Immature natural killer cell (primary cell): ENCODE data around the gene CMA1. TPM values are rescaled to one million over a fixed set of nuclear protein-coding genes. Genes with fewer than 3 reads are reported as not detected.
A peak's percentile ranks its signal among the peaks of the same experiment; 100 is the strongest.
"Not testable (repeated sequence)": the region's sequence is repeated elsewhere in the genome, so short reads cannot be mapped to it uniquely, and the experiment has no call there.

Source experiments
- DNase-seq, 3 donors: peaks; one replicate each; pipeline ENCODE4 v3.0.0; 2022; ENCODE audit warnings: mixed read lengths in 1 of 3
- H3K27ac Mint-ChIP-seq, 6 donors: one replicate each; pipeline ENCODE4 v1.8.0; 2020; ENCODE audit warnings: mixed read lengths in 6 of 6, mild to moderate bottlenecking in 5 of 6, inconsistent platforms in 4 of 6, moderate library complexity in 3 of 6
- H3K27me3 Mint-ChIP-seq, 3 donors: one replicate each; pipeline ENCODE4 v1.8.0; 2020 to 2021; ENCODE audit warnings: low read depth in 3 of 3, mild to moderate bottlenecking in 3 of 3, mixed read lengths in 3 of 3, moderate library complexity in 3 of 3, inconsistent platforms in 1 of 3
- H3K36me3 Mint-ChIP-seq, 3 donors: one replicate each; pipeline ENCODE4 v1.8.0; 2020; ENCODE audit warnings: mixed read lengths in 3 of 3, inconsistent platforms in 2 of 3, mild to moderate bottlenecking in 2 of 3
- H3K4me1 Mint-ChIP-seq, 2 donors: one replicate each; pipeline ENCODE4 v1.8.0; 2020; ENCODE audit warnings: inconsistent platforms in 2 of 2, mild to moderate bottlenecking in 2 of 2, mixed read lengths in 2 of 2, moderate library complexity in 1 of 2
- H3K4me3 Mint-ChIP-seq, 5 donors: one replicate each; pipeline ENCODE4 v1.8.0; 2020; ENCODE audit warnings: mild to moderate bottlenecking in 5 of 5, mixed read lengths in 5 of 5, inconsistent platforms in 3 of 5, moderate library complexity in 3 of 5
- H3K9me3 Mint-ChIP-seq, 6 donors: one replicate each; pipeline ENCODE4 v1.8.0; 2020; ENCODE audit warnings: mild to moderate bottlenecking in 6 of 6, mixed read lengths in 6 of 6, inconsistent platforms in 4 of 6, moderate library complexity in 3 of 6
- polyA plus RNA-seq, 3 donors: library from polyadenylated mRNA; unstranded; fragments of 300-500 nt; fragmentation: Illumina TruSeq; gene quantifications; one replicate each; pipeline ENCODE4 v1.2.3, GENCODE V29; 2021

The CMA1 gene
- polyA plus RNA-seq = not detected

- H3K36me3 Mint-ChIP-seq = no peaks in the 10 kb centered on the region
- H3K27ac Mint-ChIP-seq = peak within 1 kb of the TSS in 1 of 6 donors; percentile 31
- no peak within 1 kb of the TSS for H3K4me3 Mint-ChIP-seq
- H3K27me3 Mint-ChIP-seq = peaks cover 0 to 17% (median 0%) of the 10 kb centered on the region in 3 donors
- no peaks in the 10 kb centered on the region for H3K4me1 Mint-ChIP-seq
- no peaks in the 10 kb centered on the region for H3K9me3 Mint-ChIP-seq
- DNase-seq = no peak
These were observed at the start of gene CMA1 for GRCh38 chr14:24508155-24508840. Gene CMA1 (minus strand): TSS chr14:24508265. CDS start chr14:24508235, 30 bp downstream.

GRCh38 chr14:24556756-24557155, 48.7 kb upstream of the CMA1 start:
- no peak for DNase-seq
- H3K36me3 Mint-ChIP-seq = no peaks in the 10 kb centered on the region
- no peak overlapping the region for H3K4me3 Mint-ChIP-seq
- H3K4me1 Mint-ChIP-seq = no peaks in the 10 kb centered on the region
- H3K9me3 Mint-ChIP-seq = peaks cover 0 to 5% (median 0%) of the 10 kb centered on the region in 6 donors
- no peak overlapping the region for H3K27ac Mint-ChIP-seq
- peaks cover 0 to 3% (median 0%) of the 10 kb centered on the region in 3 donors for H3K27me3 Mint-ChIP-seq

DNA sequence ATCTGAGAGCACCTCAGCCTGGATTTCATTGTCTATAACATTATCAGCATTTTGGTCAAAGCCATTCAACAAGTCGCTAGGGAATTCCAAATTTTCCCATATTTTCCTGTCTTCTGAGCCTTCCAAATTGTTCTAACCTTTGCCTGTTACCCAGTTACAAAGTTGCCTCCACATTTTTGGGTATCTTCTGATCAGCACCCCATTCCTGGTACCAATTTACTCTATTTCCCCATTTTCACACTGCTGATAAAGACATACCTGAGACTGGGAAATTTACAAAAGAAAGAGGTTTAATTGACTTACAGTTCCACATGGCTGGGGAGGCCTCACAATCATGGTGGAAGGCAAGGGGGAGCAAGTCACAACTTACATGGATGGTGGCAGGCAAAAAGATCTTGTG, 41.0 kb upstream of the CMA1 start:
- H3K4me3 Mint-ChIP-seq, H3K4me1 Mint-ChIP-seq, DNase-seq, H3K27me3 Mint-ChIP-seq, H3K27ac Mint-ChIP-seq: not testable (repeated sequence)
- peaks cover 17 to 60% (median 28%) of the 10 kb centered on the region in 6 donors for H3K9me3 Mint-ChIP-seq
- H3K36me3 Mint-ChIP-seq = peaks cover 17 to 19% (median 17%) of the 10 kb centered on the region in 3 donors

DNA sequence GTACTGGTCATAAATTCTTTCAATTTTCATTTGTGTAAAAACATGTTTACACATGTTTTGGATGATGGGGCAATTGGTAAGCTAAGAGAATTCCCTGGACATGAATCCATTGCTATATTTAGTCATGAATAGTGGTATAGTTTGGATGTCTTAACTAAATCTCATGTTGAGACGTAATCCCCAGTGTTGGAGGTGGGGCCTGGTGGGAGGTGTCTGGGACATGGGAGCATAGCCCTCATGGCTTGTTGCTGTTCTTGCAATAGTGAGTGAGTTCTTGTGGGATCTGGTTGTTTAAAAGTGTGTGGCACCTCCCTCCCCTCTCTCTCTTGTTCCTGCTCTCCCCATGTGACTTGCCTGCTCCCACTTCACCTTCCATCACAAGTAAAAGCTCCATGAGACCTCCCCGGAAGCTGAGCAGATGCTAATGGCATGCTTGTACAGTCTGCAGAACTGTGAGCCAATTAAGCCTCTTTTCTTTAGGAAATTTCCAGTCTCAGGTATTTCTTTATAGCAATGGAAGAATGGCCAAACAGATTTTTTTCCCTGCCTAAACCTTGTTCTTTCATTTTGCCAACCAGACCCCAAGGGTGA, 34.4 kb upstream of the CMA1 start:
- no peak for DNase-seq
- Mint-ChIP-seq H3K27me3 (peaks cover 2 to 13% (median 6%) of the 10 kb centered on the region in 3 donors), H3K4me1 (peaks cover 4 to 9% of the 10 kb centered on the region in 2 donors), H3K36me3 (peaks cover 3 to 12% (median 10%) of the 10 kb centered on the region in 3 donors), H3K4me3 (no peak overlapping the region), H3K9me3 (peaks cover 10 to 37% (median 15%) of the 10 kb centered on the region in 6 donors), H3K27ac (no peak overlapping the region)

DNA sequence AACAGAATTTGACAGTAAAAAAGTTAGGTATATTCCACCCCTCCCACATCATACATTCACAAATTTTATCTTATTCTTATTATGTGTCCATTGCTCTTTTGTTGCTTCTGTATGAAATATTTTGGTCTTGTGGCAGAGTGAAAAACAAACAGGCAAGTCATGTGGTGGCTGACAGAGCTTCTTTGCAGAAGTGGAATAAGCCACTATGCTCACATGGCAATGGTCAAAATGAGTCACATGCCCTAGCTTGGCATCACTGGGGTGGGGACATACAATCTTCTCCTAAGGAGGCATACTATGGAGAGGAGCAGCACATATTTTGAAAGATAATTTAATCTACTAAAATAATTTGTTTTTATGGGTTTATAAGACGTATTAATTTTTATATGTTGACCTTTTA, 27.7 kb upstream of the CMA1 start:
- DNase-seq = peak; percentile 5 to 11 (median 7)
- H3K9me3 Mint-ChIP-seq = peaks cover 0 to 3% (median 0%) of the 10 kb centered on the region in 6 donors
- H3K4me1 Mint-ChIP-seq = peaks cover 17 to 25% of the 10 kb centered on the region in 2 donors
- peaks cover 0 to 4% (median 0%) of the 10 kb centered on the region in 3 donors for H3K36me3 Mint-ChIP-seq
- no peak overlapping the region for H3K4me3 Mint-ChIP-seq
- peaks cover 1 to 9% (median 2%) of the 10 kb centered on the region in 3 donors for H3K27me3 Mint-ChIP-seq
- H3K27ac Mint-ChIP-seq = peak overlapping the region in 1 of 6 donors; percentile 28

- H3K27ac Mint-ChIP-seq = peak overlapping the region in 2 of 6 donors; percentile 23 to 54
- H3K36me3 Mint-ChIP-seq = peaks cover 0 to 2% (median 0%) of the 10 kb centered on the region in 3 donors
- DNase-seq = no peak
- H3K4me3 Mint-ChIP-seq = no peak overlapping the region
- H3K4me1 Mint-ChIP-seq = peaks cover 15 to 20% of the 10 kb centered on the region in 2 donors
- H3K9me3 Mint-ChIP-seq = peaks cover 0 to 3% (median 0%) of the 10 kb centered on the region in 6 donors
- peaks cover 1 to 9% (median 2%) of the 10 kb centered on the region in 3 donors for H3K27me3 Mint-ChIP-seq
These were observed 26.2 kb upstream of the CMA1 start for GRCh38 chr14:24534286-24534685.

GRCh38 chr14:24525877-24526620, 18.0 kb upstream of the CMA1 start:
- H3K27me3 Mint-ChIP-seq, H3K4me3 Mint-ChIP-seq, H3K4me1 Mint-ChIP-seq, H3K27ac Mint-ChIP-seq, H3K9me3 Mint-ChIP-seq, H3K36me3 Mint-ChIP-seq, DNase-seq: not testable (repeated sequence)

DNA sequence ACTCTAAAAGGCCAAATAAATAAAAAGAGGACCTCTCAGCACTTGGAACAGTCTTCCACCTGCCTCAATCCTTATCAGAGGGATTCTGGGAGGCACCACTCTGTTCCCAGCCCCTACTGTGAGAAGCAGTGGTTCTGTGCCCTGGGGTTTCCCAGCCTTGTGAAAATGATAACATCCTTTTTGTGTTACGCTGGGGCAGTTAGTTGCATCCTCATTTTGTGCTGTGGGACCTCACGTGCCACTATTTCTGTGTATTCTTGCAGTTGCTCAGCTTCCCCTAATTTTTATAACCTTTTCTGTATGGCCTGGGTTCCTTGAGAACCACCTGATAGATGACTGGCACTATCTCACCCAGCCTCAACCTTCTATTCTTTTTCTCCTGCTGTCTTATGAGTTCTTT, 10.8 kb upstream of the CMA1 start:
- Mint-ChIP-seq H3K36me3 (no peaks in the 10 kb centered on the region), H3K27ac (no peak overlapping the region), H3K4me1 (no peaks in the 10 kb centered on the region), H3K4me3 (no peak overlapping the region), H3K9me3 (peaks cover 0 to 2% (median 0%) of the 10 kb centered on the region in 6 donors), H3K27me3 (peaks cover 3 to 5% (median 4%) of the 10 kb centered on the region in 3 donors)
- no peak for DNase-seq

DNA sequence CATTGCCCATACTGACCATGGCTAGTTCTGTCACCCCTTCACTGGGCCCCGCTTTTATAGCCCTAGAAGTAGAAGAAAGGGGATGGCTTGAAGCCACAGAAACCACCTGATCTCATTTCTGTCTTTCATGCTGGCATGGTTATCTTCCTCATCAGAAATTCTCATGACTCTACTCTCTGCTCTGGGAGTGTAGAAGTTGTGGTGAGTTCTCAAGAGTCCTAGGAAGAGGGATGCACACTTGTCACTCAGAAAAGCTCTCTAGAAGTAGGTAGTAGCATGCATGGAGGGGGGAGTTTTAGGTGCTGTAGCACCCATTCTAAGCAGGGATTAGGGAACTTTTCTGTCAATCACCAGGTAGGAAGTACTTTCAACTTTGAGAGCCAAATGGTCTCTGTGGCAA, 6.1 kb upstream of the CMA1 start:
- Mint-ChIP-seq H3K9me3 (peaks cover 0 to 2% (median 0%) of the 10 kb centered on the region in 6 donors), H3K27ac (no peak overlapping the region), H3K27me3 (peaks cover 0 to 13% (median 2%) of the 10 kb centered on the region in 3 donors), H3K4me3 (no peak overlapping the region), H3K36me3 (no peaks in the 10 kb centered on the region), H3K4me1 (no peaks in the 10 kb centered on the region)
- DNase-seq = no peak

- H3K4me1 Mint-ChIP-seq = no peaks in the 10 kb centered on the region
- H3K4me3 Mint-ChIP-seq = no peak overlapping the region
- no peak for DNase-seq
- peaks cover 0 to 13% (median 0%) of the 10 kb centered on the region in 3 donors for H3K27me3 Mint-ChIP-seq
- no peaks in the 10 kb centered on the region for H3K36me3 Mint-ChIP-seq
- H3K27ac Mint-ChIP-seq = no peak overlapping the region
- H3K9me3 Mint-ChIP-seq = peaks cover 0 to 2% (median 0%) of the 10 kb centered on the region in 6 donors
These were observed 4.9 kb upstream of the CMA1 start for GRCh38 chr14:24513009-24513408.

GRCh38 chr14:24506443-24506842, 1.6 kb downstream of the CMA1 start:
- no peak for DNase-seq
- H3K4me1 Mint-ChIP-seq = no peaks in the 10 kb centered on the region
- H3K27ac Mint-ChIP-seq = no peak overlapping the region
- no peak overlapping the region for H3K4me3 Mint-ChIP-seq
- no peaks in the 10 kb centered on the region for H3K9me3 Mint-ChIP-seq
- H3K27me3 Mint-ChIP-seq = peaks cover 0 to 8% (median 0%) of the 10 kb centered on the region in 3 donors
- peaks cover 0 to 3% (median 0%) of the 10 kb centered on the region in 3 donors for H3K36me3 Mint-ChIP-seq

- peaks cover 0 to 8% (median 0%) of the 10 kb centered on the region in 3 donors for H3K27me3 Mint-ChIP-seq
- H3K27ac Mint-ChIP-seq = no peak overlapping the region
- H3K4me1 Mint-ChIP-seq = no peaks in the 10 kb centered on the region
These were observed 3.6 kb downstream of the CMA1 start for GRCh38 chr14:24504425-24504950.

DNA sequence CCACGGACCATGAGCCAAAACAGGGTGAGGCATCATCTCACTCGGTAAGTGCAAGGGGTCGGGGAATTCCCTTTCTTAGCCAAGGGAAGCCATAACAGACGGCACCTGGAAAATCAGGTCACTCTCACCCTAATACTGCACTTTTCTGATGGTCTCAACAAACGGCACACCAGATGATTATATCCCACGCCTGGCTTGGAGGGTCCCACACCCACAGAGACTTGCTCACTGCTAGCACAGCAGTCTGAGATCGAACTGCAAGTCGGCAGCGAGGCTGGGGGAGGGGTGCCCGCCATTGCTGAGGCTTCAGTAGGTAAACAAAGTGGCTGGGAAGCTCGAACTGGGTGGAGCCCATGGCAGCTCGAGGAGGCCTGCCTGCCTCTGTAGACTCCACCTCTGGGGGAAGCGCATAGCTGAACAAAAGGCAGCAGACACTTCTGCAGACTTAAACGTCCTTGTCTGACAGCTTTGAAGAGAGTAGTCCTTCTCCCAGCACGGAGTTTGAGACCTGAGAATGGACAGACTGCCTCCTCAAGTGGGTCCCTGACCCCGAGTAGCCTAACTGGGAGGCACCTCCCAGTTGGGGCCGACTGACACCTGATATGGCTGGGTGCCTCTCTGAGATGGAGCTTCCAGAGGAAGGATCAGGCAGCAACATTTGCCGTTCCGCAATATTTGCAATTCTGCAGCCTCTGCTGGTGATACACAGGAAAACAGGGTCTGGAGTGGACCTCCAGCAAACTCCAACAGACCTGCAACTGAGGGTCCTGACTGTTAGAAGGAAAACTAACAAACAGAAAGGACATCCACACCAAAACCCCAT, 16.3 kb downstream of the CMA1 start:
- H3K4me1 Mint-ChIP-seq, H3K9me3 Mint-ChIP-seq, H3K4me3 Mint-ChIP-seq, H3K27ac Mint-ChIP-seq, H3K36me3 Mint-ChIP-seq, DNase-seq: not testable (repeated sequence)
- H3K27me3 Mint-ChIP-seq = peaks cover 5 to 15% (median 6%) of the 10 kb centered on the region in 3 donors

More at GRCh38 chr14:24504425-24504950, 3.6 kb downstream of the CMA1 start:
- Mint-ChIP-seq H3K9me3 (no peaks in the 10 kb centered on the region), H3K4me3 (no peak overlapping the region), H3K36me3 (peaks cover 0 to 3% (median 0%) of the 10 kb centered on the region in 3 donors)
- DNase-seq = no peak
